Stomach (tissue), 9 donors: ENCODE data around the gene GRIK5. TPM values are rescaled to one million over a fixed set of nuclear protein-coding genes. Genes with fewer than 3 reads are reported as not detected.

Experiments
- DNase-seq, 2 donors: peaks; one replicate each; pipeline versions ENCODE4 v3.0.0 to v3.0.0-alpha.2; 2013 to 2019
- H3K27ac ChIP-seq, 5 donors: fragments of 200-600 bp in 4 of 5; sonication (generic) in 4 of 5; one replicate each; pipeline ENCODE4 v1.5.1; 2013 to 2019; ENCODE audit warnings: mild to moderate bottlenecking in 1 of 5, moderate library complexity in 1 of 5
- H3K27me3 ChIP-seq, 3 donors: fragments of 200-600 bp; sonication (generic); one replicate each; pipeline ENCODE4 v1.5.1; 2017 to 2019; ENCODE audit warnings: mixed run types in 1 of 3
- H3K36me3 ChIP-seq, 4 donors: fragments of 200-600 bp; sonication (generic); 1 replicate in 3 of 4; 2 replicates in 1 of 4; pipeline ENCODE4 v1.5.1; 2016 to 2019
- H3K4me1 ChIP-seq, 4 donors: fragments of 200-600 bp; sonication (generic); one replicate each; pipeline ENCODE4 v1.5.1; 2016 to 2019
- H3K4me3 ChIP-seq, 4 donors: fragments of 200-600 bp; sonication (generic) in 3 of 4; one replicate each; pipeline ENCODE4 v1.5.1; 2016 to 2019; ENCODE audit warnings: mild to moderate bottlenecking in 1 of 4
- H3K9me3 ChIP-seq, 4 donors: fragments of 200-600 bp; sonication (generic); one replicate each; pipeline ENCODE4 v1.5.1; 2016 to 2019
- EP300 ChIP-seq: sonication (generic); formaldehyde crosslinking; IDR thresholded peaks from one replicate; pipeline ENCODE4 v1.6.1; 2017; ENCODE audit warnings: antibody characterized with exemption
- POLR2A ChIP-seq, 4 donors: fragments of 450-650 bp; IDR thresholded peaks; one replicate each; pipeline ENCODE4 v1.6.1; 2016; ENCODE audit warnings: antibody characterized with exemption in 4 of 4, control low read depth in 2 of 4, mild to moderate bottlenecking in 1 of 4, moderate library complexity in 1 of 4
- POLR2AphosphoS5 ChIP-seq, 3 donors: sonication (generic); formaldehyde crosslinking; IDR thresholded peaks; one replicate each; pipeline ENCODE4 v1.6.1; 2016; ENCODE audit warnings: antibody characterized with exemption in 3 of 3
- WGBS, 5 donors: extraction: QIAGEN DNeasy Blood & Tissue Kit in 3 of 5; methylation state at CpG; one replicate each; pipeline versions ENCODE4 v1.1.5 to v1.1.7; 2013 to 2018; 5-methylcytosine and 5-hydroxymethylcytosine counted together
- intact Hi-C: fragments of 100-400 bp; cut with DNase I; formaldehyde crosslinking; loops from one replicate; pipeline ENCODE4 v1.15.1; 2023; ENCODE audit warnings: low total_unique reads
- polyA plus RNA-seq, 3 donors: library from polyadenylated mRNA; stranded (reverse); fragments of 200-250 nt; gene quantifications; one replicate each; pipeline ENCODE4 v1.2.3, GENCODE V29; 2013
- total RNA-seq, 5 donors: library from RNA; depleted of rRNA; stranded (reverse); fragments of >200 nt; gene quantifications; one replicate each; pipeline versions ENCODE4 v1.1.0 to v1.2.3, GENCODE V29; 2014 to 2016
- TF ChIP-seq, protein P1 (sequence below), 7 experiments: fragments of 450-650 bp in 4 of 7; fragments of 200-600 bp in 3 of 7; sonication (generic) in 3 of 7; IDR thresholded peaks; one replicate each; pipeline ENCODE4 v1.5.1; 2016 to 2019; ENCODE audit warnings: antibody characterized with exemption in 7 of 7, control low read depth in 2 of 7, mild to moderate bottlenecking in 1 of 7
- donor health status: healthy with polysubstance abuse.
- donor health status: Bipolar disorder and iron deficiency.
- donor health status: healthy.

GRIK5 gene
- total and polyA plus RNA-seq, 8 donors = 0.92 to 74.1 (median 4.2) TPM

DNA sequence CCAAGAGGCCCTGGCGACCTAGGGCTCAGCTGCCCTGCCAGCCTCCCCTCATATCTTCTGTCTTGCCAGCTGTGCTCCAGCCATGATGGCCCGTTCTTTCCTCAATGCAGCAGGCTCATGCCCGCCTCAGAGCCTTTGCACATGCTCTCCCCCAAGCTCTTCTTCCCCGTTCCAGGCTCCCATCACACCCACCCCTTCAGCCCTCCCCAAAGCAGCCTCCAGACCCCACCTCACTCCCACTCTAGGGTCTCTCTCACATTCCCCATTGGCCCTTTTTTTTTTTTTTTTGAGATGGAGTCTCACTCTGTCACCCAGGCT, 46.1 kb downstream of the GRIK5 start:
- Histone ChIP-seq H3K36me3 (peaks cover 0 to 18% (median 3%) of the 10 kb centered on the region in 4 donors), H3K27me3 (peaks cover 0 to 12% (median 6%) of the 10 kb centered on the region in 3 donors), H3K9me3 (no peaks in the 10 kb centered on the region), H3K4me3 (no peak overlapping the region), H3K27ac (no peak overlapping the region), H3K4me1 (peaks cover 0 to 18% (median 8%) of the 10 kb centered on the region in 4 donors)
- intact Hi-C loops = no loop called here
- 75 to 87% (median 81%) methylated on average over 4 of the region's 4 CpGs for WGBS, 5 donors
- TF ChIP-seq, protein P1, sequence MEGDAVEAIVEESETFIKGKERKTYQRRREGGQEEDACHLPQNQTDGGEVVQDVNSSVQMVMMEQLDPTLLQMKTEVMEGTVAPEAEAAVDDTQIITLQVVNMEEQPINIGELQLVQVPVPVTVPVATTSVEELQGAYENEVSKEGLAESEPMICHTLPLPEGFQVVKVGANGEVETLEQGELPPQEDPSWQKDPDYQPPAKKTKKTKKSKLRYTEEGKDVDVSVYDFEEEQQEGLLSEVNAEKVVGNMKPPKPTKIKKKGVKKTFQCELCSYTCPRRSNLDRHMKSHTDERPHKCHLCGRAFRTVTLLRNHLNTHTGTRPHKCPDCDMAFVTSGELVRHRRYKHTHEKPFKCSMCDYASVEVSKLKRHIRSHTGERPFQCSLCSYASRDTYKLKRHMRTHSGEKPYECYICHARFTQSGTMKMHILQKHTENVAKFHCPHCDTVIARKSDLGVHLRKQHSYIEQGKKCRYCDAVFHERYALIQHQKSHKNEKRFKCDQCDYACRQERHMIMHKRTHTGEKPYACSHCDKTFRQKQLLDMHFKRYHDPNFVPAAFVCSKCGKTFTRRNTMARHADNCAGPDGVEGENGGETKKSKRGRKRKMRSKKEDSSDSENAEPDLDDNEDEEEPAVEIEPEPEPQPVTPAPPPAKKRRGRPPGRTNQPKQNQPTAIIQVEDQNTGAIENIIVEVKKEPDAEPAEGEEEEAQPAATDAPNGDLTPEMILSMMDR (IDR thresholded peaks at IDR 0.05) = no peak
- TF ChIP-seq EP300 (no peak), POLR2AphosphoS5 (IDR thresholded peaks at IDR 0.05) (no peak), POLR2A (IDR thresholded peaks at IDR 0.05) (no peak)
- no peak for DNase-seq

DNA sequence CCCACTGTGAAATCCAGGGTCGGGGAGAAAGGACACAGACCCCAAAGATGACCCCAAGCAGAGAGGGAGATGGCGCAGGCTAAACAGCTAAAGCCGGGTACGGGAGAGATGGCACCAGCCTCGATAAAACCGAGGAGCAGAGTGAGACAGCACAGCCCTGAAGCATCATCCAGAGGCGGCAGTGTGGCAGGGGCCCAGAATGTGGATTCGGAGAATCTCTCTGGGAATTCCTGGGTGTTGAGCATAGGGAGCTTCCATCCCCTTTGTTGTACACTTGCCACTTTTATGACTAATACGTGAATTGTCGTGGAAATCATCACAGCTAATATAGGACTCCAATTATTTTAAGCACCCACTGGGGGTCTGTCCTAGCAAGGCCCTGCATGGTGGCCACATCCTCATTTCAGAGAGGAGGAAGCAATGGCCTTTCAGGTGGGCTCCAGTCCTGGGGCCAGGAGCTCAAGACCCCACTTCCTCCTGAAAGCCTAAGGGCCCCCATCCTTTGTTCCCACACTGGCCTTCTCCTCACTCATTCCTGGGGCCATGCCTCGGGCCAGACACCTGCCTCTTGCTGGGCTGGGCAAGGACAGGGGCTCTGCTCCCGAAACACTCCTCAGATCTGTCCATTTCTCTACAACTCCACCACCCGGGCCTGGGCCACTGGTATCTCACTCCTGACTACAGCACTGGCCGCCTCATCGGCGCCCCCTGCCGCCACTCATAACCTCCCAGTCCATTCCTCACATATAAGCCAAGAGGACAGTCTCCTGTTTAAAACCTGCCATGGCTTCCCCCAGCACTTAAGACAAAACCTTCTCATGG, 46.7 kb downstream of the GRIK5 start:
- Histone ChIP-seq H3K9me3 (no peaks in the 10 kb centered on the region), H3K27ac (no peak overlapping the region), H3K4me1 (peaks cover 0 to 18% (median 8%) of the 10 kb centered on the region in 4 donors), H3K4me3 (no peak overlapping the region), H3K36me3 (peaks cover 0 to 18% (median 3%) of the 10 kb centered on the region in 4 donors), H3K27me3 (peaks cover 0 to 12% (median 4%) of the 10 kb centered on the region in 3 donors)
- peak in 1 of 2 donors; percentile 19 for DNase-seq
- 70 to 77% (median 72%) methylated on average over 17 of the region's 17 CpGs for WGBS, 5 donors
- TF ChIP-seq EP300 = no peak
- intact Hi-C loops = no loop called here

DNA sequence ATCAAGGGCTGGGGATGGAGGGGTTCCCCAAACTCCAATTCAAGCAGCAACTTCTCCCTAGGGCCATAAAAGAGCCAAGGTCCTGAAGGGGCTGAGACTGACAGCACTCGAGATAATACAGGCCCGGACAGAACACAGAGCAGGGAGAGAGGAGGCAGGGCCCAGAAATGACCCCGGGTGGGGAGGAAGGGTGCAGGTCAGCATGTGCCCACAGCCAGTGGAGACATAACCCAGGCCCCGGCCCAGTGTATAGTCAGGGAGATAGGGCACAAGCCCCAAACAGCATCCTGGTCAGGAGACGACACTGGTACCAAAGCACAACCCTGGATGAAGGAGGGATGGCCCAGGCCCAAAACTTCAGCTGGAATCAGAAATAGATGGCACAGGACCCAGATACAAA, 47.4 kb downstream of the GRIK5 start:
- Histone ChIP-seq H3K27ac (no peak overlapping the region), H3K36me3 (peaks cover 0 to 18% (median 3%) of the 10 kb centered on the region in 4 donors), H3K9me3 (no peaks in the 10 kb centered on the region), H3K4me3 (no peak overlapping the region), H3K4me1 (peaks cover 0 to 18% (median 8%) of the 10 kb centered on the region in 4 donors), H3K27me3 (peaks cover 0 to 7% (median 0%) of the 10 kb centered on the region in 3 donors)
- intact Hi-C loops = no loop called here
- WGBS, 5 donors = 63 to 73% (median 68%) methylated on average over 5 of the region's 5 CpGs
- DNase-seq = no peak
- TF ChIP-seq EP300 (no peak), POLR2A (IDR thresholded peaks at IDR 0.05) (no peak), POLR2AphosphoS5 (IDR thresholded peaks at IDR 0.05) (no peak)
- TF ChIP-seq, protein P1 (IDR thresholded peaks at IDR 0.05) = no peak

DNA sequence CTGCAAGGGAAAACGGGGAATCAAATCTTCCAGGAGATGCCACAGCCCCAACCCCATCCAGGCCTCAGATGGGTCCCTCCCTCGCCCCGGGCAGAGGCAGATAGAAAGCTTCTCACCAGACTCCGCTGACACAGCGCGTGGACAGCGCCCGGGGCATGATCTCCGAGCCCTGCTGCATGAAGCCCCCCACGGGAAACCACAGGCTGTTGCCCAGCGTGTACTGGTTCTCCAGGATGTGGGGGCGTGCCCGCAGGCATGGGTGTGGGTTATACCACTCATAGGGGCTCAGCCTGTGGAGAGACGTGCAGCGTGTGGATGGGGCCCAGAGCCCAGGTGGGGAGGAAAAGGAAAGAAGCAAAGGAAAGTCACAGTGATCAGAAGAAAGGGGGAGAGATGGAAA, 48.8 kb downstream of the GRIK5 start:
- Histone ChIP-seq H3K36me3 (peaks cover 0 to 18% (median 3%) of the 10 kb centered on the region in 4 donors), H3K27me3 (peaks cover 0 to 7% (median 0%) of the 10 kb centered on the region in 3 donors), H3K4me3 (no peak overlapping the region), H3K27ac (no peak overlapping the region), H3K4me1 (peaks cover 0 to 18% (median 8%) of the 10 kb centered on the region in 4 donors), H3K9me3 (no peaks in the 10 kb centered on the region)
- intact Hi-C loops = no loop called here
- TF ChIP-seq POLR2A (IDR thresholded peaks at IDR 0.05) = no peak
- TF ChIP-seq EP300 = no peak
- TF ChIP-seq, protein P1 (IDR thresholded peaks at IDR 0.05) = no peak
- TF ChIP-seq POLR2AphosphoS5 (IDR thresholded peaks at IDR 0.05) = no peak
- WGBS, 5 donors = 67 to 78% (median 77%) methylated on average over 12 to 15 of the region's 15 CpGs
- DNase-seq = no peak
